T follicular helper cell (primary cell): ENCODE data around the gene HIF3A.
"Not testable (repeated sequence)": the region's sequence is repeated elsewhere in the genome, so short reads cannot be mapped to it uniquely, and the experiment has no call there.

Experiments used
- DNase-seq: peaks from one replicate; pipeline ENCODE4 v3.0.0-alpha.2; 2020; ENCODE audit warnings: low read depth
- total RNA-seq, 2 experiments: gene quantifications; one replicate each; lab custom pipeline; 2026; lab: John Stamatoyannopoulos, UW

The HIF3A gene
- 0 reads per million in 2 experiments for total RNA-seq

DNA sequence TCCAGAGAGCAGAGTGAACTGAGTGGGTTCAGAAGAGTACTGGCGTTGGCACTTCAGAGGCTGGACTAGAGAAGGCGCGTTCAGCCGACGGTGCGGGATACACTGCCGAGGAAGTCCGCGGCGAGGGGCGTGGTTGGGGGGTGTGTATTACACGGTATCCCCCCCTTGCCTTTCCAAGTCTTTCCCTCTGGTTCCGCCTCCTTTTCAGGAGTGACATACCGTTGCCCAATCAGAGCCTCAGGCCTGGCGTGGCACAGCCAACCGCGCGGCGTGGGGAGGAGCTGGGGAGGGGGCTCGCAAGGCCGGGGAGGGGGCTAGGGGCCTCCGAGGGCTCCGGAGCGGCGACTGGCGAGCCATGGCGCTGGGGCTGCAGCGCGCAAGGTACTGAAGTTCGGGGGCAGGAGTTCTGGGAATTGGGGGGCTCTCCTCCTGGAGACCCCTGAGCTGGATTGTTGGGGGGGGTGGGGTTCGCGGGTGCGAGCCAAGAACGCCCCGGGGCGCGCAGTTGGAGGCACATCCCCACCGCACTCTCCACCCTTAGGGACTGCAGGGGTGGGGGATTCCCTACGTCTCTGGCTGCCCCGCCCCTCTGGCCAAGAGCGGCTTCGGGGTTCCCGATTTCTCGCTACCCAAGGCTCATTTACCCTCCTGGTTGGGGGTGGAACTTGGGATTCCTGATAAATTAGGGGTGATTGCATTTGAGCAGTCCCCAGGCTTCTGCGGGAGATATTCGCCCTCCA, at the start of gene HIF3A:
HIF3A (plus strand) TSS at position 321 of the 740 bp plus-strand sequence; CDS start at position 356, 35 bp downstream.
- DNase-seq, result no peak

GRCh38 chr19:46250076-46250735, 46.6 kb upstream of the HIF3A start:
- no peak for DNase-seq

GRCh38 chr19:46251416-46251815, 45.4 kb upstream of the HIF3A start:
- no peak for DNase-seq

GRCh38 chr19:46254776-46255175, 42.1 kb upstream of the HIF3A start:
- no peak for DNase-seq

GRCh38 chr19:46256855-46257254, 40.0 kb upstream of the HIF3A start:
- DNase-seq, result no peak

GRCh38 chr19:46261501-46261900, 35.3 kb upstream of the HIF3A start:
- DNase-seq, result not testable (repeated sequence)

DNA sequence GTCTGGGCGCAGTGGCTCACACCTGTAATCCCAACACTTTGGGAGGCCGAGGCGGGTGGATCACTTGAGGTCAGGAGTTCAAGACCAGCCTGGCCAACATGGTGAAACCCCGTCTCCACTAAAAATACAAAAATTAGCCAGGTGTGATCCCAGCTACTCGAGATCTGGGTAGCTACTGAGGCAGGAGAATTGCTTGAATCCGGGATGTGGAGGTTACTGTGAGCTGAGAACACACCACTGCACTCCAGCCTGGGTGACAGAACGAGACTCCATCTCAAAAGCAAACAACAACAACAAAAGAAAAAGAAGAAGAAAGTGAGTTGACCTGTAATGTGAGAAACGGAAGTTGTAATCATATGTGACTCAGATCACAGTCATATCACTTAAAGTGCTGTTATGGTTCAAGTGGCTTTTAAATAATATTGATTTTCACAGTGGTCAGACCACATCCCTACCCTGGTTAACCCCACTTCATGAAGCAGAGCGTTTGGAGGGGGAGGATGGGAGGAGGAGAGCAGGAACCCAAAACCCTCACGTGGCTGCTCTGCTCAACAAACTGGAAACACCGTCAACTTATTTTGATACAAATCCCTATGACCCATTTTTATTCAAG, 34.1 kb upstream of the HIF3A start:
- peak; percentile 9 for DNase-seq

- DNase-seq, result not testable (repeated sequence)
These were observed 32.0 kb upstream of the HIF3A start for GRCh38 chr19:46264801-46265200.

- peak; percentile 53 for DNase-seq
These were observed 31.5 kb upstream of the HIF3A start for GRCh38 chr19:46265217-46265828.

DNA sequence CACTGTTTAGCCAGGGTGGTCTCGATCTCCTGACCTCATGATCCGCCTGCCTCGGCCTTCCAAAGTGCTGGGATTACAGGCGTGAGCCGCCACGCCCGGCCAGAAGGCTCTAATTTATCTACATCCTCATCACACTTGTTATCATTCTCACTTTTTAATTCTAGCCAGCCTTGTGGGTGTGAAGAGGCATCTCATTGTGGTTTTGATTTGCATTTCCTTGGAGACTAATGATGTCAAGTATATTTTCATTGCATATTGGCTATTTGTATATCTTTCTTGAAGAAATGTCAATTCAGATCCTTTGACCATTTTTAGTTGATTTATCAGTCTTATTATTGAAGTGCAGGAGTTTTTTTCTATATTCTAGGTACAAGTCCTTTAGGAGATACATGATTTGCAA, 27.7 kb upstream of the HIF3A start:
- DNase-seq, result no peak

DNA sequence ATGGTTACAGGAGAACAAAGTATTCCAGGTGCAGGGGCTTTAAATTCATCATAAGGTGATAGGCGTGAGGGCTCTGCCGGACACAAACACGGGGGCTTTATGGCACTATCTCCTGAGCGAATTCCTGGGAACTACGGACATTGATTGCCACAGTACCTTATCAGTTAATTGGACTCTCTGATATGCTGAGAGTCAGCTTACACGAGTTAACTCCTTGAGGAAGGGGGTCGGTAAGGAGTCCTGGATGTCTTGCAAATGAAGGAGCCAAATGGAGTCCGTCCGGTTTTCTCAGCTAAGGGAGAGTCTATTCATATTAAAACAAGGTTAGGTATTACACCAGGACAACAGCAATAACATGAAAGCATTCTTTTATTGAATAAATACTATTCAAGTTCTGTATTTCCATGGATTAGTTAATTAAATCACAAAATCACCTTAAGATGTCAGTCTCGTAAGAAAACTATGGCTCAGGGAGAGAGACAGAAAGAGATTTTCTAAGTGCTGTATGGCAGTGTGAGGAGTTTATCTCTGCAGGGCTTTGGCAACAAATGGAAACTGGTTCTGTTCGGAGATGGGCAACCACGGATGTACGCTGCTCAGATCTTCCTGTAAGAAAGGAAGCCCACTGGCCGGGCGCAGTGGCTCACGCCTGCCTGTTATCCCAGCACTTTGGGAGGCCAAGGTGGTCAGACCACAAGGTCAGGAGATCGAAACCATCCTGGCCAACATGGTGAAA, 26.2 kb upstream of the HIF3A start:
- DNase-seq, result no peak

- DNase-seq, result no peak
These were observed 25.2 kb upstream of the HIF3A start for GRCh38 chr19:46271481-46272197.

- not testable (repeated sequence) for DNase-seq
These were observed 22.9 kb upstream of the HIF3A start for GRCh38 chr19:46273931-46274330.

DNA sequence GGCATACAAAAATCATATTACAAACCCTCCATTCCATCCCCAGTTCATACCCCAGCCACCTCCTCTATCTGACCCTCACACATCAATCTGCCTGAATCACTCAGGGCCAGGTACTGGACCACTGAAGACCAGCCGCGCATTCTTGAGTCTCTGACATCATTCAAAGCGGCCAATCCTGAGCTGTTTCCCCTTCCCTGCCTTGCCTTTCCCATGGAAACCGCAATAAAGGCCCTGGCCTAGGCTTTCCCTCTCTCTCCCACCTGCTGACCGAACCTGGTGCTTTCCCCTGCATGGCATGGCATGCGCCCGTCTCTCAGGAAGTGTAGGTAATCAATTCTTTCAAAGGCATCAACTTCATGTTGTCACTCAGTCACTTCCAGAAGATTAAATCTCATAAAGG, 17.7 kb upstream of the HIF3A start:
- no peak for DNase-seq

DNA sequence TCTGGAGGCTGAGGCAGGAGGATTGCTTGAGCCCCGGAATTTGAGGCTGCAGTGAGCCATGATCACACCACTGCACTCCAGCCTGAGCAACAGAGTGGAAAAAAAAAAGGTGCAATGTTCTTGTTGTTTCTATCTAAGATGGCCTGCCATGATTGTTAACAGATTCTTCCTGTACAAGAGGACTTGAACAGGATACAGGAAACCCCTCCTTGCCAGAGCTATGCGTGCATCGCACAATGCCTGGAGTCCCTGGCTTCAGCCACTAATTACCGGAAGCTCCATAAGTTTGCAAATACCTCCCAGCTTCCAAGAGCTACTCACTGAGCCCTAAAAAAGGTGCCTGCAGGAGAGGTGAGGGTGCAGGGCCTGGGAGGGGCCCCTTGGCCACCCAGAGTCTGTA, 13.1 kb upstream of the HIF3A start:
- DNase-seq, result no peak

DNA sequence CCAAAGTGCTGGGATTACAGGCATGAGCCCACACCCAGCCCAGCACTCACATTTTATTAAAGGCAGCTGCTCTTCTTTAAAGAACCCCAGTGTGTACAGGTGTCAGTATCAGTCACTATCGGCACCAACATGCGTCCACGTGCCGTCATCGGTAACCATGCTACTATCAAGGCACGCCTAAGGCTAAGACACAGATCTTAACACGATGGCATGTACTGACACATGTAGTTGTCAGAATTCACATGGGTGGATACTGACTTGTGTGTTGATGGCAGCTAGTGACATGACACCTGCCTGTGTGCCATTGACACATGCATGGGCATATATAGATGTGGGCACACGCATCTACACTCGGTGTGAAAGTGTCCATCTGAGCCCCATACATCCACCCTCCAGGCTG, 12.2 kb upstream of the HIF3A start:
- DNase-seq, result no peak

- DNase-seq, result no peak
These were observed 9.3 kb upstream of the HIF3A start for GRCh38 chr19:46287585-46287984.

GRCh38 chr19:46288896-46289588, 7.8 kb upstream of the HIF3A start:
- DNase-seq, result no peak

DNA sequence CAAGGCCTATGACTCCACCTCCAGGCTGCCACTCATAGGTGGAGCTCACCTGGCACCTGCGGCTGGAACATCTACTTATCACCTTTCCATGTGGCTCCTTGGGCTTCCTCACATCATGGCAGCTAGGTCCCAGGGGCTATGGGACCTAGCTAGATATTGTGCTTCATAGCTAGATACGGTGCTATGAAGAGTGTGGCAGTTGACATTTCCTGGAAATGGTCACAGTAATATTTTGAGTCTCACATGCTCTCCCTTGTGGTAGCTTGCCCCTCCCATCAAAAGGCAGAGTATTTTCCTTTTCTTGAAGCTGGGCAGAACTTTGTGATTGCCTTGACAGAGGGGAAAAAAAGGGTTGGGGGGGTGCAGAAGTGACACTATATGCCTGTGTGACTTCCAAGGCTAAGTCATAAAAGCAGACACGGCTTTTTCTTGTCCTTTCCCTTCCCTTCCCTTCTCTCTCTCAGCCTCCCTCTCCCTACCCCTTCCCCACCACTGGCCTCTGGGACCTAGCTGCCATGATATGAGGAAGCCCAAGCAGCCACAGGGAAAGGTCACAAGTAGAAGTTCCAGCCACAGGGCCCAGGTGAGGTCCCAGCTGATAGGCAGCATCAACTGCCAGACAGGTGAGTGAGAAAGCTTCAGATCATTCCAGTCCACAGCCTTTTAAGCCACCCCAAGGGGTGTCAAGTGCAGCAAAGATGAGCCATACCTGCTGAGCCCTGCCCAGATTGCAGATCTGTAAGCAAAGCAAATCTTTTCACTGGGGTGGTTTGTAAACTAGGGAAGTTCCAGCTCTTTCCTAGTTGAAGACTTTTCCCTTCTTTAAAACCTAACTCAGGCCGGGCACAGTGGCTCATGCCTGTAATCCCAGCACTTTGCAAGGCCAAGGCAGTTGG, 6.9 kb upstream of the HIF3A start:
- no peak for DNase-seq

- DNase-seq, result no peak
These were observed 5.0 kb upstream of the HIF3A start for GRCh38 chr19:46291829-46292228.
